Testis (tissue), 2 donors: ENCODE data around the gene FRMD1.

Source experiments
- CTCF ChIP-seq, 3 experiments: fragments of 450-650 bp in 2 of 3; fragments of 200-600 bp in 1 of 3; sonication (generic) in 1 of 3; IDR thresholded peaks; one replicate each; pipeline ENCODE4 v1.5.1; 2016 to 2019; ENCODE audit warnings: antibody characterized with exemption in 3 of 3, mild to moderate bottlenecking in 2 of 3, moderate library complexity in 1 of 3
- POLR2A ChIP-seq: fragments of 450-650 bp; IDR thresholded peaks from one replicate; pipeline ENCODE4 v1.6.1; 2017; ENCODE audit warnings: antibody characterized with exemption, mild to moderate bottlenecking, moderate library complexity

GRCh38 chr6:168080393-168081077 is 1.5 kb upstream of the FRMD1 start:
- no peak for TF ChIP-seq CTCF (IDR thresholded peaks at IDR 0.05)
- TF ChIP-seq POLR2A = no peak
